H9 (cell line): Measurements from ENCODE around the gene RALGAPA2. TPM values are rescaled to one million over a fixed set of nuclear protein-coding genes. Genes with fewer than 3 reads are reported as not detected.

Experiments
- DNase-seq: peaks from one replicate; pipeline ENCODE4 v3.0.0-alpha.2; 2017
- H2AFZ ChIP-seq: one replicate; pipeline ENCODE4 v1.6.1; 2013; ENCODE audit warnings: mild to moderate bottlenecking, low read length, control low read depth, moderate library complexity
- H2AK5ac ChIP-seq: 2 replicates; pipeline ENCODE4 v1.6.1; 2013; ENCODE audit warnings: low read length, control low read depth, mixed read lengths; ENCODE audit not compliant: insufficient read length
- H2BK120ac ChIP-seq: one replicate; pipeline ENCODE4 v1.6.1; 2013; ENCODE audit warnings: low read depth, mild to moderate bottlenecking, low read length, control low read depth, inconsistent platforms; ENCODE audit not compliant: poor library complexity, severe bottlenecking
- H2BK12ac ChIP-seq: 2 replicates; pipeline ENCODE4 v1.6.1; 2013; ENCODE audit warnings: low read length, control low read depth, mixed read lengths, low read depth; ENCODE audit not compliant: insufficient read length
- H2BK15ac ChIP-seq: 2 replicates; pipeline ENCODE4 v1.6.1; 2013; ENCODE audit warnings: low read depth, low read length, control low read depth
- H2BK20ac ChIP-seq: one replicate; pipeline ENCODE4 v1.6.1; 2013; ENCODE audit warnings: low read depth, mild to moderate bottlenecking, low read length, control low read depth, inconsistent platforms; ENCODE audit not compliant: poor library complexity, severe bottlenecking
- H2BK5ac ChIP-seq: 2 replicates; pipeline ENCODE4 v1.6.1; 2013; ENCODE audit warnings: low read length, control low read depth, mixed read lengths; ENCODE audit not compliant: insufficient read length
- H3K14ac ChIP-seq: 2 replicates; pipeline ENCODE4 v1.6.1; 2013; ENCODE audit warnings: low read length, control low read depth; ENCODE audit not compliant: insufficient read depth
- H3K18ac ChIP-seq: 2 replicates; pipeline ENCODE4 v1.6.1; 2013; ENCODE audit warnings: low read depth, mild to moderate bottlenecking, mixed read lengths, low read length, control low read depth; ENCODE audit not compliant: insufficient read length
- H3K23ac ChIP-seq: 2 replicates; pipeline ENCODE4 v1.6.1; 2013; ENCODE audit warnings: low read length, control low read depth, mixed read lengths, low read depth; ENCODE audit not compliant: insufficient read length
- H3K23me2 ChIP-seq: 2 replicates; pipeline ENCODE4 v1.6.1; 2013; ENCODE audit warnings: low read depth, mild to moderate bottlenecking, mixed read lengths, low read length, control low read depth; ENCODE audit not compliant: insufficient read length, poor library complexity, severe bottlenecking
- H3K27ac ChIP-seq: 2 replicates; pipeline ENCODE4 v1.5.1; 2013; ENCODE audit warnings: low read length, control low read depth, mixed read lengths, low read depth; ENCODE audit not compliant: insufficient read length
- H3K27me3 ChIP-seq: 2 replicates; pipeline ENCODE4 v1.6.1; 2013; ENCODE audit warnings: low read length, control low read depth, inconsistent platforms; ENCODE audit not compliant: insufficient read depth
- H3K4ac ChIP-seq: 2 replicates; pipeline ENCODE4 v1.6.1; 2013; ENCODE audit warnings: low read depth, mild to moderate bottlenecking, control low read depth, inconsistent platforms, low read length, moderate library complexity
- H3K4me1 ChIP-seq: 2 replicates; pipeline ENCODE4 v1.6.1; 2013; ENCODE audit warnings: low read length, control low read depth, inconsistent platforms; ENCODE audit not compliant: insufficient read depth
- H3K4me2 ChIP-seq: 2 replicates; pipeline ENCODE4 v1.6.1; 2013; ENCODE audit warnings: low read length, control low read depth, mixed read lengths; ENCODE audit not compliant: insufficient read length, insufficient read depth
- H3K56ac ChIP-seq: 2 replicates; pipeline ENCODE4 v1.6.1; 2013; ENCODE audit warnings: low read depth, mild to moderate bottlenecking, mixed read lengths, low read length, control low read depth; ENCODE audit not compliant: insufficient read length
- H3K79me1 ChIP-seq: 2 replicates; pipeline ENCODE4 v1.6.1; 2013; ENCODE audit warnings: low read depth, mild to moderate bottlenecking, moderate library complexity, low read length, control low read depth, inconsistent platforms; ENCODE audit not compliant: insufficient read depth, poor library complexity, severe bottlenecking
- H3K79me2 ChIP-seq: 2 replicates; pipeline ENCODE4 v1.6.1; 2013; ENCODE audit warnings: low read length, control low read depth, inconsistent platforms; ENCODE audit not compliant: insufficient read depth
- H3K9ac ChIP-seq: 2 replicates; pipeline ENCODE4 v1.6.1; 2013; ENCODE audit warnings: low read length, control low read depth, mixed read lengths; ENCODE audit not compliant: insufficient read length; ENCODE audit errors: extremely low read depth
- H3K9me3 ChIP-seq: one replicate; pipeline ENCODE4 v1.6.1; 2013; ENCODE audit warnings: low read depth, low read length, inconsistent platforms; ENCODE audit not compliant: control insufficient read depth
- H3T11ph ChIP-seq: one replicate; pipeline ENCODE4 v1.6.1; 2013; ENCODE audit warnings: mild to moderate bottlenecking, low read length, control low read depth, inconsistent platforms
- H4K20me1 ChIP-seq: one replicate; pipeline ENCODE4 v1.6.1; 2013; ENCODE audit not compliant: control insufficient read depth, insufficient read length, insufficient read depth
- H4K5ac ChIP-seq: 2 replicates; pipeline ENCODE4 v1.6.1; 2013; ENCODE audit warnings: low read depth, mild to moderate bottlenecking, mixed read lengths, low read length, control low read depth; ENCODE audit not compliant: insufficient read length
- H4K8ac ChIP-seq: replicated peaks from 2 replicates; pipeline ENCODE4 v1.6.1; 2013; ENCODE audit warnings: low read length, control low read depth, mixed read lengths, low read depth; ENCODE audit not compliant: insufficient read length
- H4K91ac ChIP-seq: 2 replicates; pipeline ENCODE4 v1.6.1; 2013; ENCODE audit warnings: low read depth, mild to moderate bottlenecking, moderate library complexity, mixed read lengths, low read length, control low read depth; ENCODE audit not compliant: insufficient read length
- H3K27ac Mint-ChIP-seq, 3 experiments: 2 replicates in 2 of 3; 3 replicates in 1 of 3; pipeline ENCODE4 v1.8.0; 2020 to 2021; ENCODE audit warnings: mixed read lengths in 3 of 3, mild to moderate bottlenecking in 1 of 3, moderate library complexity in 1 of 3
- H3K27me3 Mint-ChIP-seq: 2 replicates; pipeline ENCODE4 v1.8.0; 2021; ENCODE audit warnings: low read depth, mild to moderate bottlenecking, moderate library complexity, mixed read lengths
- H3K36me3 Mint-ChIP-seq, 3 experiments: 2 replicates in 2 of 3; 3 replicates in 1 of 3; pipeline ENCODE4 v1.8.0; 2020 to 2021; ENCODE audit warnings: low read depth in 3 of 3, mixed read lengths in 3 of 3; ENCODE audit not compliant: insufficient read depth in 1 of 3
- H3K4me1 Mint-ChIP-seq, 2 experiments: 2 replicates each; pipeline ENCODE4 v1.8.0; 2020; ENCODE audit warnings: mixed read lengths in 2 of 2
- H3K4me3 Mint-ChIP-seq, 2 experiments: 2 replicates in 1 of 2; 3 replicates in 1 of 2; pipeline ENCODE4 v1.8.0; 2020 to 2021; ENCODE audit warnings: mild to moderate bottlenecking in 2 of 2, mixed read lengths in 2 of 2, moderate library complexity in 1 of 2
- H3K9me3 Mint-ChIP-seq, 2 experiments: 2 replicates in 1 of 2; 3 replicates in 1 of 2; pipeline ENCODE4 v1.8.0; 2020; ENCODE audit warnings: mild to moderate bottlenecking in 2 of 2, mixed read lengths in 2 of 2, moderate library complexity in 1 of 2
- CTCF ChIP-seq: fragments of 200-600 bp; sonication (generic); conservative IDR thresholded peaks from 3 replicates; pipeline ENCODE4 v1.8.0; 2021; ENCODE audit warnings: antibody characterized with exemption, mild to moderate bottlenecking
- WGBS: extraction: QIAGEN DNeasy Blood & Tissue Kit; methylation state at CpG from one replicate; pipeline ENCODE4 v1.1.7; 2013; ENCODE audit warnings: missing lambda C conversion rate, low lambda C conversion rate, mixed read lengths; ENCODE audit not compliant: insufficient read length; ENCODE audit errors: extremely low coverage; 5-methylcytosine and 5-hydroxymethylcytosine counted together
- total RNA-seq: library from RNA; stranded (reverse); gene quantifications from 2 replicates; pipeline ENCODE4 v1.2.1, GENCODE V29; 2021

RALGAPA2 gene
- total RNA-seq, 1 experiment from 2014 or later, result 16.6 TPM

- Histone ChIP-seq H4K5ac (no peak overlapping the region), H2BK5ac (no peak overlapping the region), H3K4ac (no peak overlapping the region), H3K79me2 (no peaks in the 10 kb centered on the region), H4K8ac (no peak overlapping the region), H3K18ac (no peak overlapping the region), H3K56ac (no peak overlapping the region), H2BK15ac (no peak overlapping the region), H3K23ac (no peak overlapping the region), H4K20me1 (no peaks in the 10 kb centered on the region), H2BK12ac (no peak overlapping the region), H2AFZ (no peak overlapping the region), H3K23me2 (no peaks in the 10 kb centered on the region), H3K4me2 (no peak overlapping the region), H3K9ac (no peak overlapping the region), H3T11ph (no peak overlapping the region), H2AK5ac (no peak overlapping the region), H4K91ac (no peak overlapping the region), H3K9me3 (no peaks in the 10 kb centered on the region), H3K27me3 (no peaks in the 10 kb centered on the region), H3K27ac (no peak overlapping the region), H3K14ac (no peak overlapping the region), H3K79me1 (no peaks in the 10 kb centered on the region), H2BK20ac (no peak overlapping the region), H3K4me1 (no peaks in the 10 kb centered on the region), H2BK120ac (no peak overlapping the region)
- no peak for DNase-seq
- no peak overlapping the region for H3K27ac Mint-ChIP-seq
- no peaks in the 10 kb centered on the region for H3K4me1 Mint-ChIP-seq
- H3K36me3 Mint-ChIP-seq, result no peaks in the 10 kb centered on the region
- no peak overlapping the region for H3K4me3 Mint-ChIP-seq
- H3K27me3 Mint-ChIP-seq, result peaks cover 2% of the 10 kb centered on the region
- peaks cover 0 to 4% of the 10 kb centered on the region in 2 experiments; a peak in 1 of 5 replicates for H3K9me3 Mint-ChIP-seq
- no peak for TF ChIP-seq CTCF
- no CpG with 5 or more reads among the region's 7 CpGs for WGBS
Observed at GRCh38 chr20:20343932-20344331, 368.5 kb downstream of the RALGAPA2 start.
